ENCODE measurements around the gene RGMA.

Gene RGMA

DNA sequence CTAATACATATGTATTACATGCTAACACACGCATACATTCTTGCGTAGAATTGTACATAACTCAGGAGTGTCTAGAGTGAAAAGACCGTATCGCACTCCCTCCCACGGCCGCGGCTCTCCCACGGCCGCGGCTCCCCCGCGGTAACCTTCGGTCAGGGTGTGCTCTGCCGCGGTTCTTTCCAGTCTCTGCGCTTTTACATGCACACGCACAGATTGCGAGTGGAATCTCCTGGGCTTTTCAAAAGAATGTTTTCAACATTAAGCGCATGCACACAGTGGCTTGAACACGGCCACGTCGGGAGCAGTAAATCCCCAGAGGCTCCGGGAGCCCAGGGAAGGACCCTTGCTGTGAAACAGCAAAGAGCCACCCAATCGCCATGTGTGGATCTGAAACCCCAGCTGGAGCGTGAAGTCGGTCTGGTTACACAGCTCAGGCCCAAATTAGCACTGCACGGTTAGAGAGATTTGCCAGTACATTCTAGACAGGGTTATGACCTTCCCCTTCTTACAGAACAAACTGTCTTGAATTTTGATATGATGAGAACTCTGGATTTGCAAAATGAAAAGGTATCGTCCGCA is 805 bp upstream of the RGMA start:
- DNase-seq, result no peak

DNA sequence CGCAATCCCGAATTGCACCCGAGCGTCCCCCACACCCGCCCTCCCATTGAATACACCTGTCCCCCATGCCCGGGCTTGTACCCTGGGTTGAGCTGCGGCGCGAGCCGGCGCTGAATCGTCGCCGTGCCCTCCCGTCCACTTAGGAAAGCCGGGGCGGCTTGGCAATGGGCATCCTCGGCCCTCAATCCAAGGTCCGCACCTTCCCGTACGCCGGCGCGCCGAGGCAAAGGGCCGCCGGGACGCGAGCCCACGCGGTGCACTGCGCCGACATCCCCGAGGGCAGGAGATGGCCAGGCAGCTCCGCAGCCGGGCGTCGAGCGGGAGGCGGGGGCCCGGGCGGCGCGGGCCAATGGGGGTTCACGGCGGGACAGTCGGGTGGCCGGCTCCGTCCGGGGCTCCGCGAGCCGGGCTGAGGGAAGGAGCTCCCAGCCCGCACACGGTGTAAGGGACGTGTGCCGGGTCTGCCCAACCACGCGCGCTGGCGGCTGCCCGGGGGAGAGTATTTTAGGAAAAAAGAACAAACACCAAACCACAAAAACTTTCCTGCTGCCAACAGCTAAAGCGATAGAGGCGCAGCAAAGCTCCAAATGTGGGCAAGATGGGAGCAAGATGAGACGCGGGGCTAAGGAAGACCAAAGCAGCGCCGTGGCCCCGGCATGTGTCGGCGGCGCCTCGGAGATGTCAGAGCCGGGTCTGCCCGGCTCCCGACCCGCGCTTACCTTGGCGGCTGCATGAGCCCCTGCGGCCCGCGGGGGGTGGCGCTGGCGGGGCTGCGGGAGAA is 621 bp downstream of the RGMA start:
- peak in 1 of 2 donors; percentile 6 for DNase-seq

DNA sequence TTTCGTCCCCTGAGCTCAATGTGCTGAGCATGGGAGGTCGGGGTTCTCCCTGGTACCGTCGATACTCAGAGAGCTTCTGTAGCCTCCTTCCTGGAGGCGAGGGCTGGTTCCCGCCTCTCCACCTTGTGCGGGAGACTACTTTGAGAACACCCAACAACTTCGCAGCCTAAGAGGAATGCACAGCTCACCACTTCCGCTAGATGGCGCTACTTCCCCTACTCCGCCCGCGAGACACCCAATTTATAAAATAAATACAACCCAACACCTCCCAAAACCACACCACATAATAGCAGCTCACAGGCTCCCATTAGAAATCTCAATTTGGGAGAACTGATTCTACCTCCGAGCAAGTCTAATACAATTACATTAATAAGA is 1.2 kb downstream of the RGMA start:
- DNase-seq, result peak; percentile 38 to 92

GRCh38 chr15:93086791-93087190 is 2.2 kb downstream of the RGMA start:
- no peak for DNase-seq

DNA sequence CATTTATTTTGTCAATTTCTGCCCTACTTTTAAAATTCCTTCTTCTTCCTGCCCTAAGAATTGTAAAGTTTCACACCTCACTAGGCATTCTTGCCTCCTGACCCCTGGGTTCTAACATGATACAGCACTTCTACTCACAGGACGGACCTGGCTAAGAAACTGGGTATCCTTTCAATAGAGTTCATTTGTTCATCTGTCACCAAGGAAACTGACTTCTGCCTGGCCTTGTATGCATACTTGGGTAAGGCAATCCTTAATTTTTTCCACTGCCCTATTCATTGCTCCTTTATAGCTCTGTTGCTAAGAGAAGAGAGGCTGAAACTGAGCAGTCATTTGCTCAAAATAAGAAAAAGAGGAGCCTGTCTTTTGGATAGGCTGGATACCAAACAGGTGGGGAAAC is 3.3 kb downstream of the RGMA start:
- no peak for DNase-seq

GRCh38 chr15:93082861-93083260 is 6.2 kb downstream of the RGMA start:
- no peak for DNase-seq

GRCh38 chr15:93081399-93081798 is 7.6 kb downstream of the RGMA start:
- no peak for DNase-seq

- DNase-seq, result no peak
Observed at GRCh38 chr15:93080451-93080850, 8.6 kb downstream of the RGMA start.

DNA sequence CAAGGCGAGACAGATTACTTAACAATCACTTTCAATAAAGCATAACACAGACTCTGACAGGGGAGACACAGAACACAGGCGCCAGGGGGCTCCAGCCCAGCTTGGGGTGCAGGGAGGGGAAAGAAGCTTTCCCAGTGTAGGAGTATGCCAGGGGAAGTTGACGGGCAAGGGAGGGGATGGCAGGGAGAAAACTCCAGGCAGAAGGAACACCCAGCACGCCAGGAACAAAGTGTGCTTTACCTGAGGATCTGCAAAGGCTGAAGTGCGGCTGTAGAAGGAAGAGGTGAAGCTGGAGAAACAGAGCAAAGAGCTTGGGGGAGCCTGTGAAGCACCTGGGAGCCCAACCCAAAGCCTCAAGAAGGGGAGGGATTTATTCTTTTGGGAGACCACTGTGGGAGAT is 12.1 kb downstream of the RGMA start:
- no peak for DNase-seq

DNA sequence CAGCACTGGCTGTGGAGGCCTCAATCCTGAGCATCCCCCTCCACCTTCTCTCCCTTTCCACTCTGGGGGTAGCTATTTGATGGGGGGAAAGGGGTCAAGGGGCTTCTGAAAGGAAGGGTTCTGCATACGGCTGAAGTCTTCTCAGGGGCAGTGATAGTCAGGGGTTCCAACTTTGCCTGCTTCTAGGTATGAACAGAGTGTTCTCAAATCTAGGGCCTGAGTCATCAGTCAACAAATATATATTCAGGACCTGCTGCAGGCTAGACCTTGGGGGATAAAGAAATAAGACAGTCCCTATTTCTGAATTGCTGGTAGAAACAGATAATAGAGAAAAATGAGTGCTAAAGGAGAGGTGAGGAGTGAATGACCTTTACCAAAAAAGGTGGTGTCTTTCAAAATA is 12.8 kb downstream of the RGMA start:
- no peak for DNase-seq

- no peak for DNase-seq
Observed at GRCh38 chr15:93074599-93074998, 14.4 kb downstream of the RGMA start.

DNA sequence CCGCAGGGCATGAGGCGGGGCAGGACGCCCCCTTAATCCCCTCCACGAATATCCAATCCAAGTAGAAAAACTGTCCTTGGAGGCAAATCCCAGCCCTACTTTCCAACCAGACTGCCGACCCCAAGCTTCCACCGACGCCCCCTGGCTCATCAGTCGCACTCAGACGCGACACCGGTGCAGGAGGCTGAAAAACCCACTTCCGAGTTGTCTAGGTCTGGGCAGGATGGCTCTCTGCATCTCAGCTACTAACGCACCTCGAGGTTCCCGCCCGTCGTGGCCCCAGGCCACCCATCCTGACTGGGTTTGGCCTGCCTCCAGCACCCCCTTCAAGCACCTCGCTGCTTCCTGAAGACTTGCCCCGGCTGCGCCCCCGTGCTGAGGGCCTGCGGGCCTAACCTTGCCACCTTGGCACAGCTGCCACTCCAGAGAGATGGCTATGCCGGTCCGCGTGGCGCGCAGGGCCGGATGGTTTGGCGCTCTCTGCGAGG is 15.5 kb downstream of the RGMA start:
- no peak for DNase-seq

GRCh38 chr15:93072411-93073394 is 16.3 kb downstream of the RGMA start:
- no peak for DNase-seq

- DNase-seq, result no peak
Observed at GRCh38 chr15:93072011-93072410, 17.0 kb downstream of the RGMA start.

DNA sequence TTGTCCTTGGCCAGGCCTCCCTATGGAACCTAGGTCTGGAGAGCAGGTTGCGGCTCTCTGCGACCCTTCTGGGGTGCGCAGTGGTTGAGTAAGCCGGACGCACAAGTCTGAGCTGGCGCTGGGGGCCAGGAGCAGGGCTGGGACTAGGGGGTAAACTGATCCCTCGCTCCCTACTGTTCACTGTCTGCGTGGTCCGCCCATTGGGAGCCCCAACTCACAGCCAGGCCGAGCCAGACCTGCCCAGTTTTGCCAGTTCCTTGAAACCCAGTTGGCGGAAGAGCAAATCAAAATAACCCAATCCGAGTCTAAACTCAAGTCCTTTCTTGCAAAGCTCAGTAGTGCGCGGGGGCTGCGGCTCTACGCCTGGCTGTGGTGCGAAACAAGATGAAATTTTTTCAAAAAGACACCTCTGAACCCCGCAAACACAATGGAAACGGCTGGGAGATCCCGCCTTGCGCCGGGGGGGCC is 17.5 kb downstream of the RGMA start:
- no peak for DNase-seq

DNA sequence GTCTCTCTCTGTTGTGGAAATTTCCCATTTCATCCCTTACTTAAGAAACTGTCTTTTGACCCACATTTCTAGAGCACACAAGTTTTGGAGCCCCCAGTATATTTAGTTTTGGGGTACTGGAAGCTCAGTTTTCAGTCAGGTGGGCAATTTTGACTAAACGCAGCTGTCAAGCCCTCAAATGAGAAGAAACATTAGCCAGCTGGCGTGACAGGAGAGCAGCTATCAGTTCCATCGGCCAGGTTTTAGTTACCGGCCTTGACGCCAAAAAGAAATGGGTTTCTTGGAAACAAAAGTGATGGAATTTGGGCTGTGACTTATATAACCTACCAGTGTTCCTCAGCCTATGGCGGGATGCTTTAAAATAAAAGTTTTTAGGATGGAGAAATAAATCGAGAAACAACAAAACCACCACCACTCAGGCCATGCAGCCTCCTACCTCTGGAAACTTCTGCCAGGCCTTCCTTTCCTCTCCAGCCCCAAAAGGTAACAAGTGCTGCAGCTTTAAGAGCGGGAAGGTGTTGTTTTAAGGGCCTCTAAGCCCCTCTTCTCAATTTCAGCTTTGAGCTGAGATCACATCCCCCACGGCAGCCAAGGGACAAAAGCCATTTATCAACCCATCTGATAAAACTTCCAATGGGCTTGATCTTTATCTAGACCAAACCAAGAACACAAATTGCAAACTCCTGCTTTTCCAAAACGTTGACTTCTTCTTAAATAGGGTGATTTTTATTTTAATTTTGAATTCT is 18.3 kb downstream of the RGMA start:
- DNase-seq, result no peak

DNA sequence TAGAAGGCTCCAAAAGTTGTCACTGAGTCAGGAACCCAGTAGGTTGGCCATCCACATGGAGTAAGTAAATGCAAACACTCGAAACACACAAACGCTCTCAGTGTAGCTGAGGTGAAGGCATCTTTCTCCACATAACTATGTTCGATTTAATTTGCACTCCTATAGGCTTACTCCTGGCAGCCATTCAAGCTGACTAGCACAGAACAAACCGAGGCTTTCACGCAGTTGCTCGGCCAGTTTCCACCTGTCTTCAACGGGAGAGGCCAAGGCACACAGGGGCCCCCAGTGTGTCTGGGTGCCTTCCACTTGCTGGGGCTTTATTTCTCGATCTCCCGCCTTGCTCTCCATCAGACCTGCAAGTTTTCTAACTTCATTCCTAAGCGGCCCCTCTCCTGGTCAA is 18.9 kb downstream of the RGMA start:
- DNase-seq, result no peak

- DNase-seq, result no peak
Observed at GRCh38 chr15:93068581-93069199, 20.3 kb downstream of the RGMA start.

DNA sequence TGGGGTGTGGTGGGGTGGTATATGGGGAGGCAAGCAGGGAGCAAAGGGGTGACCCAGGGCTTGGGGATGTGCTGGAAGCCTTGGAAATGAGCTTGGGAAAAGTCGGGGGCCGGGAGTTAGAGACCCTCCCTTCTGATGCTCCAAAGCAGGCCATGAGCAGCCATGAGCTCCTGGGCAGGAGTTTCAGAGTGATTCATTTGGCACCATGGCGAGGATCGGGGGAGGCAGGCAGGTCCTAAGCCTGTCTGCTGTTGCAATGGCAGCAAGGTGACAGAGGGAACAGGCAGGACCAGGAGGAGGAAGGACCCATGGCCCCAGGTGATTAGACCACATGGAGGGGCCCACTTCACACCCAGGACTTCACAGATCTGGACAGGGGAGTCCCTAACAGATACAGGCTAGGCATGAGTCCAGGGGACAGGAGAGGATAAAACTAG is 21.3 kb downstream of the RGMA start:
- DNase-seq, result no peak

GRCh38 chr15:93066834-93067648 is 22.0 kb downstream of the RGMA start:
- peak; percentile 5 to 25 for DNase-seq

DNA sequence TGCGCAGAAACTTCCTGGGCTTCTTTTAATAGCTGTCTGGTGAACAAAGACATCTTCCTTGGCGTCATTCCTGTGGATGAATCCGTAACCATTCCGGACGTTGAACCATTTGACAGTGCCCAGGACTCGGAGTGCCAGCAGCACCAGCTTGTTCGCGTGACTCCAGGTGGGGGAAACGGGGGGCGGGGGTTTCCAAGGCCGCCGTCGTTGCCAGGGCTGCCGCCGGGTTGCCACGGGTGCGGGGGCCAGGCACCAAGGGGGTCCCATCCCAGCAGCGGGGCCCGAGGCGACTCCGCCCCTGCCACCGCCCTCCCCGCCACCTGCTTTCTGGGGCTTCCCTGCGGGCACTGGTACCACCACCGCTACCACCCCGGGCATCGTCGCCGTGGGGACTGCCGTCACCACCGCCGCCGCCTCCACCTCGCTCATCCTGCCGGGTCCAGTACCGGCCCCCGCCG is 22.8 kb downstream of the RGMA start:
- DNase-seq, result no peak

Data from inflammatory macrophage treated with lipopolysaccharide for 1 hour (primary cell).